Measurements from ENCODE around the gene TEF. TPM values are rescaled to one million over a fixed set of nuclear protein-coding genes. Genes with fewer than 3 reads are reported as not detected.

The TEF gene
- total and polyA plus RNA-seq, 4 donors: 5.7 to 16.2 (median 10.2) TPM

DNA sequence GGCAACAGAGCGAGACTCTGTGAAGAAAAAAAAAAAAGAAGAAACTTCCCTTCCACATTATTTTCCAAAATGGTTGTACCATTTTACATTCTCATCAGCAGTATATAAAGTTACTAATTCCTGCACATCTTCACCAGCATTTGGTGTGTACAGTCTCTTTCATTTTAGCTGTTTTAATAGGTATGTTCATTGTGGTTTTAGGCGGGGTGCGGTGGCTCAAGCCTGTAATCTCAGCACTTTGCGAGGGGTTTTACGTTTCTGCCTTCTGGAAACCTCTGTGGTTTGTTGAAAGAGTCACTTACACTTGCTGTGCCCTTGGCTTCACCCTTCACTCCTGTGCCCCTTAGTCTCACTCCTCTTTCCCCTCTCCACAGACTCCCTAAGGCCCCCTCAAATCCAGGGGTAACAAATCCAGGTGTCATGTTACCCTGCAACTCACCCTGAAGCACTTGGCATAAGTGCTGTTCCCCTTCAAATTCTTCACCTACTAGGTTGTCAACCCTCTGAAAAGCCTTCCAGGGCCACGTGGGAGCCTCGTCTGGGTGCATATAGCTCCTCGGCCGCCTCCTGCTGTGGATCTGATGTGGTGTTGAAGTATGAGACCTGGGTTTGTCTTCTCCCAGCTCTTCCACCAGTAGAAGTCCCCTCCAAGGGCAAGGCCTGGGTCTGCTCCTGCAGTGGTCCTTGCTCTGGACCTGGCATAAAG is 44.1 kb downstream of the TEF start:
- no peaks in the 10 kb centered on the region for H3K9me3 ChIP-seq (ENCODE audit: control insufficient read depth in 4 of 4, low read length in 3 of 4)
- H3K4me1 ChIP-seq (ENCODE audit: control insufficient read depth in 4 of 4, insufficient read depth in 4 of 4, low read length in 3 of 4): no peaks in the 10 kb centered on the region

DNA sequence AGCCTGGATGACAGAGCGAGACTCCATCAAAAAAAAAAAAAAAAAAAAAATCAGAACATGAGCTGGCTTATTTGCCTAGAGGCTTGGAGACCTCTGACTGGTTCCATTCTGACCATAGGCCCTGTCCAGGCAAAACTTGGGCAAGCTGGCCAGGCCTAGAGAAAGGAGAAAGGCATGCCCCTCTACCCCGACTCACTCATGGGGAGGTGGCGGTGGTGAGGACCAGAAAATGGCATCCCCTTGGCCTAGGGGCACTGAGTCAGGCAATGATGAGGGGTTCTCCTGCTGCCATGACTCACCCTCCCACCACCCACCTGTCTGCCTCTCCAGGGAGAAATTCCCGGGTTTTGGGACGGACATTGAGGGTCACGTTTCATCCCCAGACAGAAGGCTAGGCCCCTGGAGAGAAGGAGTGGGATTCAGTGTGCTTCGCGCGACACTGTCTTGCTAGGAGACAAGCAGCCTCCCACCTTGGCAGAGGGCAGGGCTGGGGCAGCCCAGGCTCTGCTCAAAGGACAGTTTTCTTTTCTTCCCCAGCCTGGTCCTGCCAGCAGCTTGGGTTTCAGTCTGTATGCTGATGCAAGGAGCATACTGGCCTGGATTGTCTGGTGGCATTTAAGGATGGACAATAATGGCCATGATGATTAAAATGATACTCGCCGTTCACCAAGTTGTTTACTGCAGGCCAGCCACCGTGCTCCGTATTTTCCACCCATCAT is 47.6 kb downstream of the TEF start:
- Histone ChIP-seq H3K36me3 (ENCODE audit: control insufficient read depth in 4 of 4, insufficient read depth in 3 of 4, low read depth in 1 of 4, low read length in 3 of 4) (peaks cover 0 to 14% (median 0%) of the 10 kb centered on the region in 4 donors), H3K9ac (ENCODE audit: low read depth in 1 of 2, low read length in 2 of 2) (no peak overlapping the region), H3K9me3 (ENCODE audit: control insufficient read depth in 4 of 4, low read length in 3 of 4) (no peaks in the 10 kb centered on the region), H3K27me3 (ENCODE audit: control insufficient read depth in 4 of 4, insufficient read depth in 4 of 4, low read length in 3 of 4) (no peaks in the 10 kb centered on the region), H3K4me1 (ENCODE audit: control insufficient read depth in 4 of 4, insufficient read depth in 4 of 4, low read length in 3 of 4) (peaks cover 0 to 4% (median under 1%) of the 10 kb centered on the region in 4 donors), H3K27ac (ENCODE audit: low read depth in 1 of 2, low read length in 2 of 2) (no peak overlapping the region), H3K4me3 (ENCODE audit: low read depth in 1 of 3, low read length in 3 of 3) (no peak overlapping the region)
- no peak for DNase-seq (ENCODE audit: low spot score)
- no peak for TF ChIP-seq GABPA (IDR thresholded peaks at IDR 0.05 in 1 of 2, conservative IDR thresholded peaks at IDR 0.05 in 1 of 2)
- TF ChIP-seq, protein P1, sequence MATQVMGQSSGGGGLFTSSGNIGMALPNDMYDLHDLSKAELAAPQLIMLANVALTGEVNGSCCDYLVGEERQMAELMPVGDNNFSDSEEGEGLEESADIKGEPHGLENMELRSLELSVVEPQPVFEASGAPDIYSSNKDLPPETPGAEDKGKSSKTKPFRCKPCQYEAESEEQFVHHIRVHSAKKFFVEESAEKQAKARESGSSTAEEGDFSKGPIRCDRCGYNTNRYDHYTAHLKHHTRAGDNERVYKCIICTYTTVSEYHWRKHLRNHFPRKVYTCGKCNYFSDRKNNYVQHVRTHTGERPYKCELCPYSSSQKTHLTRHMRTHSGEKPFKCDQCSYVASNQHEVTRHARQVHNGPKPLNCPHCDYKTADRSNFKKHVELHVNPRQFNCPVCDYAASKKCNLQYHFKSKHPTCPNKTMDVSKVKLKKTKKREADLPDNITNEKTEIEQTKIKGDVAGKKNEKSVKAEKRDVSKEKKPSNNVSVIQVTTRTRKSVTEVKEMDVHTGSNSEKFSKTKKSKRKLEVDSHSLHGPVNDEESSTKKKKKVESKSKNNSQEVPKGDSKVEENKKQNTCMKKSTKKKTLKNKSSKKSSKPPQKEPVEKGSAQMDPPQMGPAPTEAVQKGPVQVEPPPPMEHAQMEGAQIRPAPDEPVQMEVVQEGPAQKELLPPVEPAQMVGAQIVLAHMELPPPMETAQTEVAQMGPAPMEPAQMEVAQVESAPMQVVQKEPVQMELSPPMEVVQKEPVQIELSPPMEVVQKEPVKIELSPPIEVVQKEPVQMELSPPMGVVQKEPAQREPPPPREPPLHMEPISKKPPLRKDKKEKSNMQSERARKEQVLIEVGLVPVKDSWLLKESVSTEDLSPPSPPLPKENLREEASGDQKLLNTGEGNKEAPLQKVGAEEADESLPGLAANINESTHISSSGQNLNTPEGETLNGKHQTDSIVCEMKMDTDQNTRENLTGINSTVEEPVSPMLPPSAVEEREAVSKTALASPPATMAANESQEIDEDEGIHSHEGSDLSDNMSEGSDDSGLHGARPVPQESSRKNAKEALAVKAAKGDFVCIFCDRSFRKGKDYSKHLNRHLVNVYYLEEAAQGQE (IDR thresholded peaks at IDR 0.05): no peak
- TF ChIP-seq NR2F2 (IDR thresholded peaks at IDR 0.05): no peak
- no peak for TF ChIP-seq FOXA1 (IDR thresholded peaks at IDR 0.05)
- no peak for TF ChIP-seq HNF4G (IDR thresholded peaks at IDR 0.05)
- TF ChIP-seq, protein P2, sequence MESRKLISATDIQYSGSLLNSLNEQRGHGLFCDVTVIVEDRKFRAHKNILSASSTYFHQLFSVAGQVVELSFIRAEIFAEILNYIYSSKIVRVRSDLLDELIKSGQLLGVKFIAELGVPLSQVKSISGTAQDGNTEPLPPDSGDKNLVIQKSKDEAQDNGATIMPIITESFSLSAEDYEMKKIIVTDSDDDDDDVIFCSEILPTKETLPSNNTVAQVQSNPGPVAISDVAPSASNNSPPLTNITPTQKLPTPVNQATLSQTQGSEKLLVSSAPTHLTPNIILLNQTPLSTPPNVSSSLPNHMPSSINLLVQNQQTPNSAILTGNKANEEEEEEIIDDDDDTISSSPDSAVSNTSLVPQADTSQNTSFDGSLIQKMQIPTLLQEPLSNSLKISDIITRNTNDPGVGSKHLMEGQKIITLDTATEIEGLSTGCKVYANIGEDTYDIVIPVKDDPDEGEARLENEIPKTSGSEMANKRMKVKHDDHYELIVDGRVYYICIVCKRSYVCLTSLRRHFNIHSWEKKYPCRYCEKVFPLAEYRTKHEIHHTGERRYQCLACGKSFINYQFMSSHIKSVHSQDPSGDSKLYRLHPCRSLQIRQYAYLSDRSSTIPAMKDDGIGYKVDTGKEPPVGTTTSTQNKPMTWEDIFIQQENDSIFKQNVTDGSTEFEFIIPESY (IDR thresholded peaks at IDR 0.05): no peak
- TF ChIP-seq FOXA2 (IDR thresholded peaks at IDR 0.05): no peak
- TF ChIP-seq HNF4A (conservative IDR thresholded peaks at IDR 0.05): no peak
- no peak for TF ChIP-seq TAF1 (conservative IDR thresholded peaks at IDR 0.05)
- TF ChIP-seq, protein P3, sequence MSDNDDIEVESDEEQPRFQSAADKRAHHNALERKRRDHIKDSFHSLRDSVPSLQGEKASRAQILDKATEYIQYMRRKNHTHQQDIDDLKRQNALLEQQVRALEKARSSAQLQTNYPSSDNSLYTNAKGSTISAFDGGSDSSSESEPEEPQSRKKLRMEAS (IDR thresholded peaks at IDR 0.05): no peak
- TF ChIP-seq RXRA (IDR thresholded peaks at IDR 0.05): no peak
- TF ChIP-seq, protein P4, sequence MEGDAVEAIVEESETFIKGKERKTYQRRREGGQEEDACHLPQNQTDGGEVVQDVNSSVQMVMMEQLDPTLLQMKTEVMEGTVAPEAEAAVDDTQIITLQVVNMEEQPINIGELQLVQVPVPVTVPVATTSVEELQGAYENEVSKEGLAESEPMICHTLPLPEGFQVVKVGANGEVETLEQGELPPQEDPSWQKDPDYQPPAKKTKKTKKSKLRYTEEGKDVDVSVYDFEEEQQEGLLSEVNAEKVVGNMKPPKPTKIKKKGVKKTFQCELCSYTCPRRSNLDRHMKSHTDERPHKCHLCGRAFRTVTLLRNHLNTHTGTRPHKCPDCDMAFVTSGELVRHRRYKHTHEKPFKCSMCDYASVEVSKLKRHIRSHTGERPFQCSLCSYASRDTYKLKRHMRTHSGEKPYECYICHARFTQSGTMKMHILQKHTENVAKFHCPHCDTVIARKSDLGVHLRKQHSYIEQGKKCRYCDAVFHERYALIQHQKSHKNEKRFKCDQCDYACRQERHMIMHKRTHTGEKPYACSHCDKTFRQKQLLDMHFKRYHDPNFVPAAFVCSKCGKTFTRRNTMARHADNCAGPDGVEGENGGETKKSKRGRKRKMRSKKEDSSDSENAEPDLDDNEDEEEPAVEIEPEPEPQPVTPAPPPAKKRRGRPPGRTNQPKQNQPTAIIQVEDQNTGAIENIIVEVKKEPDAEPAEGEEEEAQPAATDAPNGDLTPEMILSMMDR (IDR thresholded peaks at IDR 0.05; ENCODE audit: low read depth, low read length, missing input control): no peak
- TF ChIP-seq RAD21 (IDR thresholded peaks at IDR 0.05): no peak
- no peak for TF ChIP-seq JUND (IDR thresholded peaks at IDR 0.05)
- TF ChIP-seq, protein P5, sequence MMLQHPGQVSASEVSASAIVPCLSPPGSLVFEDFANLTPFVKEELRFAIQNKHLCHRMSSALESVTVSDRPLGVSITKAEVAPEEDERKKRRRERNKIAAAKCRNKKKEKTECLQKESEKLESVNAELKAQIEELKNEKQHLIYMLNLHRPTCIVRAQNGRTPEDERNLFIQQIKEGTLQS (IDR thresholded peaks at IDR 0.05): no peak
- no peak for TF ChIP-seq SP1 (IDR thresholded peaks at IDR 0.05)
- TF ChIP-seq YY1 (IDR thresholded peaks at IDR 0.05): no peak
- 96% methylated on average over 13 of the region's 13 CpGs for WGBS

More for the DNA sequence above, 44.1 kb downstream of the TEF start:
- TF ChIP-seq, protein P5 (IDR thresholded peaks at IDR 0.05): no peak
- DNase-seq (ENCODE audit: low spot score): no peak
- H3K27ac ChIP-seq (ENCODE audit: low read depth in 1 of 2, low read length in 2 of 2): no peak overlapping the region
- WGBS: 88% methylated on average over 9 of the region's 9 CpGs
- peaks cover 0 to 8% (median 6%) of the 10 kb centered on the region in 4 donors for H3K36me3 ChIP-seq (ENCODE audit: control insufficient read depth in 4 of 4, insufficient read depth in 3 of 4, low read depth in 1 of 4, low read length in 3 of 4)
- H3K9ac ChIP-seq (ENCODE audit: low read depth in 1 of 2, low read length in 2 of 2): no peak overlapping the region
- no peak overlapping the region for H3K4me3 ChIP-seq (ENCODE audit: low read depth in 1 of 3, low read length in 3 of 3)
- H3K27me3 ChIP-seq (ENCODE audit: control insufficient read depth in 4 of 4, insufficient read depth in 4 of 4, low read length in 3 of 4): no peaks in the 10 kb centered on the region
